GM12891 (cell line): Measurements from ENCODE around the gene NKAIN2.

Source experiments
- POLR2A ChIP-seq: IDR thresholded peaks from 2 replicates; pipeline ENCODE4 v1.6.1; 2011; ENCODE audit warnings: low read depth, low read length, control low read depth
- POLR2AphosphoS5 ChIP-seq: IDR thresholded peaks from 2 replicates; pipeline ENCODE4 v1.6.1; 2011; ENCODE audit warnings: low read depth, low read length, control low read depth
- SPI1 ChIP-seq: IDR thresholded peaks from 2 replicates; pipeline ENCODE4 v1.6.1; 2011; ENCODE audit warnings: low read depth, low read length, control low read depth
- TAF1 ChIP-seq: IDR thresholded peaks from 2 replicates; pipeline ENCODE4 v1.6.1; 2011; ENCODE audit warnings: low read depth, low read length, control low read depth

DNA sequence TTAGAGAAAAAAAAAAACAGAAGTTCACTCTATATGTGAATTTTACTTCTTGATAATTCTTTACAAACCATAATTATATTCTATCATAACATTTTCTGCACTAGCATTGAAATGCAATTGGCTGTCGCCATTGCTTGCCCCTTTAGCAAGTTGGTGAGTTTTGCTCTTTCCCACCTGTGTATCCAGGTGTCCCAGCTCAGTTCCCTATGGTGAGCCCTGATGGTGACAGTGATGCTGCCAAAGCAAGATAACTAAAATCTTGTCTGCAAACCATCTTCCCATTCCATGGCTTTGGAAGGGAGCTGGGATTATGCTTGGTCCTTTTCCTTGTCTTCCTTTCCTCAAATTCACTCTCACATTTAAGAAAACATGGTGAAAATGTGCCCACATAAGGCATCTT, 429.6 kb downstream of the NKAIN2 start:
- TF ChIP-seq POLR2A (no peak), SPI1 (no peak), POLR2AphosphoS5 (no peak), TAF1 (no peak)
